Cardiac septum (tissue), 1 donor: ENCODE data around the gene POFUT2. TPM values are rescaled to one million over a fixed set of nuclear protein-coding genes. Genes with fewer than 3 reads are reported as not detected.

Source experiments
- DNase-seq: peaks from one replicate; pipeline ENCODE4 v3.0.0-alpha.2; 2020; ENCODE audit warnings: low spot score
- intact Hi-C: fragments of 100-400 bp; cut with DNase I; formaldehyde crosslinking; loops from one replicate; pipeline ENCODE4 v1.14.0; 2022
- total RNA-seq: library from RNA; stranded (reverse); fragmentation: NEBNext Ultra II Directional; extraction: Animal tissue kit (Norgen Biotek cat#: 25700); gene quantifications from one replicate; pipeline ENCODE4 v1.2.1, GENCODE V29; 2021
- donor health status: DM: no; HTN: no; CAD: no.

The POFUT2 gene
- total RNA-seq, 1 donor from 2014 or later = 20.1 TPM

GRCh38 chr21:45236481-45236880 is 51.2 kb downstream of the POFUT2 start:
- DNase-seq = no peak
- intact Hi-C loops = no loop called here

GRCh38 chr21:45235488-45235887 is 52.2 kb downstream of the POFUT2 start:
- no peak for DNase-seq
- intact Hi-C loops = no loop called here

- no peak for DNase-seq
- intact Hi-C loops = no loop called here
These were observed 52.7 kb downstream of the POFUT2 start for GRCh38 chr21:45234965-45235364.

GRCh38 chr21:45234127-45234526 is 53.6 kb downstream of the POFUT2 start:
- no peak for DNase-seq
- intact Hi-C loops = no loop called here

GRCh38 chr21:45231705-45232104 is 56.0 kb downstream of the POFUT2 start:
- intact Hi-C loops = no loop called here
- DNase-seq = no peak

GRCh38 chr21:45228656-45229240 is 58.9 kb downstream of the POFUT2 start:
- intact Hi-C loops = no loop called here
- DNase-seq = no peak

GRCh38 chr21:45228171-45228641 is 59.5 kb downstream of the POFUT2 start:
- intact Hi-C loops = no loop called here
- no peak for DNase-seq

GRCh38 chr21:45227735-45228134 is 60.0 kb downstream of the POFUT2 start:
- DNase-seq = no peak
- intact Hi-C loops = no loop called here

GRCh38 chr21:45226540-45227326 is 61.0 kb downstream of the POFUT2 start:
- no peak for DNase-seq
- intact Hi-C loops = no loop called here

- no peak for DNase-seq
- intact Hi-C loops = no loop called here
These were observed 61.9 kb downstream of the POFUT2 start for GRCh38 chr21:45225741-45226327.

- DNase-seq = no peak
- intact Hi-C loops = no loop called here
These were observed 62.5 kb downstream of the POFUT2 start for GRCh38 chr21:45225041-45225740.

- DNase-seq = no peak
These were observed 63.3 kb downstream of the POFUT2 start for GRCh38 chr21:45224189-45224938.

GRCh38 chr21:45223236-45224185 is 64.2 kb downstream of the POFUT2 start:
- intact Hi-C loops = no loop called here
- no peak for DNase-seq

More at GRCh38 chr21:45224189-45224938, 63.3 kb downstream of the POFUT2 start:
- intact Hi-C loops = no loop called here

- intact Hi-C loops = no loop called here
- no peak for DNase-seq
These were observed 65.7 kb downstream of the POFUT2 start for GRCh38 chr21:45222001-45222400.

- intact Hi-C loops = no loop called here
These were observed 66.8 kb downstream of the POFUT2 start for GRCh38 chr21:45220714-45221490.

GRCh38 chr21:45220071-45220481 is 67.6 kb downstream of the POFUT2 start:
- DNase-seq = no peak
- intact Hi-C loops = no loop called here

More at GRCh38 chr21:45220714-45221490, 66.8 kb downstream of the POFUT2 start:
- no peak for DNase-seq

- intact Hi-C loops = no loop called here
- no peak for DNase-seq
These were observed 68.2 kb downstream of the POFUT2 start for GRCh38 chr21:45219517-45219916.

GRCh38 chr21:45217010-45217409 is 70.7 kb downstream of the POFUT2 start:
- intact Hi-C loops = no loop called here

More at GRCh38 chr21:45217010-45217409, 70.7 kb downstream of the POFUT2 start:
- no peak for DNase-seq
